GM19452 (cell line): ENCODE data around the gene AEBP1.

Source experiments
- ATAC-seq: cut with Tn5 transposase; IDR thresholded peaks from one replicate; pipeline ENCODE4 v1.9.1; 2021; ENCODE audit not compliant: unreplicated experiment

The AEBP1 gene

DNA sequence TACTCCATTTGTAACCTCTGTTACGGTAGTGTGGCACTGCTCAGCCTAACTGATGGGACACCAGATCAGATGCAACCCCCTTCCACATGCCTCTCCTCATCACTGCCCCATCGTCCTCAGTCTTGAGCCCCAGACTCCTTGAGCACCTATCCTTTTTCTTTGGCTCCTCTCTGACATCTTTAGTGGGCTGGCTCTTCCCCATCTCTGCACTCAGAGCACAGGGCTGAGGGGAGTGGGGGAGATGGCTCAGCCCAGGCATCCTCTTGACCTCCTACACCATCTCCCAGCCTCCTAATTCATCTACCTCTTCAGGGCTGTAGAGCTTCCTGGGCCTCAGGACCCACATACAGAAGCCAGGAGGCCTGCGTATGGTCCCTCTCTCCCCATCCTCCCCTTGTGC is 20.3 kb upstream of the AEBP1 start:
- ATAC-seq = no peak

DNA sequence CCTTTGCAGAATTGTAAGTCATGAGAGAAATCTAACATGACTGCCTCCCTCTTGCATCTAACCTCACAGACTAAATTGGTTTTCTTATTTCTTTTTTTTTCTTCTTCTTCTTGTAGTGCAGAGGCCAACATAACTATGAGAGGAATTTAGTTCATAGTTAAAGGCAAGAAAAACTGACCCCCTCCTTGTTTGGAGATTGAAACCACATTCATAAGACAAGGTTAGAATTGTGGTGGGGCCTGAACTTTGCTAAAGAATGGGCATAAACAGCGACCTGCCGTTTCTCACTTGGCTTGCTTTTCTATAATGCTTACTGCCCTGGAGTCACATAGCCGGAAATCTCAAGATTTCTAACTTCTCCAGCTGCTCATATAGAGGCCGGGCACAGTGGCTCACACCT is 19.4 kb upstream of the AEBP1 start:
- ATAC-seq = no peak

DNA sequence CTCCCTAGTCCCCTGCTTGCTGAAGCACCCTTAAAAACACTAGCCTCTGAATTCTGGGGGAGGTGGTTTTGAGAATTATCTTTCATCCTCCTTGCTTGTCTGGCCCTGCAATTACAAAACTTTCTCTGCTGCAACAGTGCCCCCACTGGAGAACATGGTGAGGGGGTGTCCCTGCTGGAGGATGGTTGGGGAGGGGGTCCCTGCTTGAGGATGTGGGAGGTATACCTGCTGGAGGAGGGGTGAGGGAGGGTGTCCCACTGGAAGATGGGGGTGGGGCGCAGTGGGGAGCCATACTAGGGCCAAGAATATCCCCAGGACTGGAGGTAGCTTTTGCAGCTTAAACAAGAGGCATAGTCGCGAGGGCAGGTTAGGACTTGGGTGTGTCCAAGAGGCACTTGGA is 18.6 kb upstream of the AEBP1 start:
- no peak for ATAC-seq

DNA sequence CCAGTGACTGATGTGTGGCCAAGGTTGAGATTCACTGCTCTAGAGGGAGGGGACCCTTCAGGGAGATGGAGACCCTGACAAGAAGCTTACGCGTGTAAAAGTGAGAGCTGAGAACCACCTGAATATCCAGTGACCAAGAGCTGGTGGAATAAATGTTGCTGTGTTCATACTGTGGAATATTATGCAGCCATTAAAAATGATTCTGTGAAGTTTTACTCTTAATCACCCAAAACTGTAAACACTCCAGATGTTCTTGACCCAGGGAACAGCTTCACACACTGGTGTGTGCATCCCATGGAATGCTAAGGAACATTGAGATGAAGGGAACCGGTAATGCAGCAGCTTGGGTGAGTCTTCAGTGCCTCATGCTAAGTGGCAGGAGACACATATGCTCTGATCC is 17.5 kb upstream of the AEBP1 start:
- ATAC-seq = no peak

DNA sequence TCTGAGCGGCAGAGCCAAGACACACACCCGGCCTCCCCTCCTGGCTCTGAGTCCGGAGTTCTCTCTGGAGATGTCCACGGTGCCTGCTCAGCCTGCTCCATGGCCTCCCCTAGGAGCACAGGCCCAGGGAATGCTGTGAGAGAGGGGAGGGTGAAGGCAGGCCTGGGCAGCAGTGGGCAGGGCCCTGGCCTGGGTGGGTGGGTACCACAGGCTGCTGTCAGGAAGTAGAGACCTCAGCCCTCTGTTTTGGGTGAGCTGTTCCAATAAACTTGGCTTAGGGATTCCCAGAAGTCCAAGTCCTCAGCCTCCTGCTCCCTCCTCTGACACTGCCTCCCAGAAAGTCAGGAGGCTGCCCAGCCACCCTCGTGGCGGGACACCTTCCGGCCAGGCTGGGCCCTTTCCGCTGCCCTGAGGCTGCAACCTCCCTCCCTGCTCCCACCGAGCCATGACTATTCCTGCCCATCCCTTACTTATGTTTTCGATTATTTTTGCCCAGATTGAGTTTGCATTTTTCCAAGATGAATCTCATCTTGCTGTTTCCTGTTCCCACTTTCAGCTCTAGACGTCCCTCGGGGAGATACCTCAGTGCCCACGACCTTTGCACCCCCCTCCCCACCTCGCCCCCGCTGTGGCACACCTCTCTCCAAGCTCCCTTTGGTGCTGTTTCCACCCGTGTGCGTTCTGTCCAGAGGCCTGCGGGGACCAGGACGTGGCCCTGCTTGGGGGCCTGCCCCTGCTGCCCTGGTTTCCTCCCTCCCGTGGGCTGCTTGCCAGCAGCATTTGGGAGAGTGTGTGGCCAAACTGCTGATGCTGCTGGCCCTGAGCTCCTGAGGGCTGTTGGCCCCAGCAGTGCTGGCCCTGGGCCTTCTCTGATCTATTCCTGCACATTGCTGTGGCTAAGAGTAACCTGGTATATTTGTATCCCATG is 16.0 kb upstream of the AEBP1 start:
- no peak for ATAC-seq

DNA sequence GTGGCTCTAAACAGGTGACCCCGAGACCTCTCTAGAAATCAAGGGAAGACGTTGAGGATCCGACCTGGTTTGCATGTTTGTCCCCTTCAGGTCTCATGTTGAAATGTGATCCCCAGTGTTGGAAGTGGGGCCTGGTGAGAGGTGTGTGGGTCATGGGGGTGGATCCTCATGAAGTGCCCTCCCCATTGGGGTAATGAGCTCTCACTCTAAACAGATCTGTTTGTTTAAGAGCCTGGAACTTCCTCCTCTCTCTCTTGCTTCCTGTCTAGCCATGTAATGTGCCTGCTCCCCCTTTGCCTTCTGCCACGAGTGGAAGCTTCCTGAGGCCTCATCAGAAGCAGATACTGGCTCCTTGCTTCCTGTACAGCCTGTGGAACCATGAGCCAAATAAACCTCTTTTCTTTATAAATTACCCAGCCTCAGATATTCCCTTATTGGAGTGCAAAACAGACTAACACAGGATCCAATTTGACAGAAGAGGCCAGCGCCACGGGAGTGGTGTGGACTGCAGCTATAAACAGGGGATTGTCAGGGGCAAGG is 11.0 kb upstream of the AEBP1 start:
- ATAC-seq = no peak

DNA sequence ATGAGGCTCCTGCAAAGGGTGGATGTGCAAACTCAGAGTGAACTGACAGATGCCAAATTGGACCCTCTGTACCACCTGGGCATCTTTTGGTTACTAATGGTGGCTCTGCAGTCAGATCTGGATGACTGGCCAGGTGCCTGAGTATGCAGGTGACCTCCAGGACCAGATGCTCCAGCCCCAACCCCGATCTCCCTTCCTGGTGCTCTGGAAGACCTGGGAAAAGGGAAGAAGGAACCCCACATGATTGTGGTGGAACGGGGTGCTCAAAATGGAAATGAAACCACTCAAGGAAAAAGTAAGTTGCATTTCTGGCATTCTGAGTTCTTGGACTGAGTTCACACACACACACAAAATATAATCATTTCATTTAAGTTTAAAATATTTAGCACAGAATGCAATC is 9.8 kb upstream of the AEBP1 start:
- ATAC-seq = no peak

DNA sequence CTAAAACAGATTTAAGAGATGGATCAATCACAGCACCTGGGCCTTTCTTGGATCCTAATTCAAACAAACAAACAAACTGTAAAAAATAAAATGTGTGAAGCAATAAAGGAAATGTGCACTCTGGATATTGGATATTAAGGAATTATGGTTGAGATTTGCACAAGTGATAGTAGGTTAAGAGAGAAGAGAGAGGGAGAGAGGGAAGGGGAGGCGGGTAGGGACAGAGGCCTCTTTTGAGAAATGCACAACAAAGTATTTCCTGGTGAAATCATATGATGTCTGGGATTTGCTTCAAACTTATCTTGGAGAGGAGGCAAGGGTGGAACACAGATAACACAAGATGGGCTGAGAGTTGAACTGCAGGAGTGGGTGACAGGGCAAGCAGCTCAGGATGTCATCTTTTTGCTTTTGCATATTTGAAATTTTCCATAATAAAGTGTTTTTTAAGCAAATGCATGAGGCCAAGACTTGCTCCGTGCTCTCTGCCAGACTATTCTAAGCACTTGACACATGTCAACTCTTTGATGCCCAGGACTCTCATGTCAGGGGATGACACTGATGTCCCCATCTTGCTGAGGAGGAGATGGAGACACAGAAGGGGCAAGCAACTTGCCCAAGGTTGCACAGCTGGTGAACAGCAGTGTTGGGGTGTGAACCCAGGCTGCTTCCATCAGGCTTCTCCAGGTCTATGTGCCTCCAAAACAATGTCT is 9.1 kb upstream of the AEBP1 start:
- no peak for ATAC-seq

DNA sequence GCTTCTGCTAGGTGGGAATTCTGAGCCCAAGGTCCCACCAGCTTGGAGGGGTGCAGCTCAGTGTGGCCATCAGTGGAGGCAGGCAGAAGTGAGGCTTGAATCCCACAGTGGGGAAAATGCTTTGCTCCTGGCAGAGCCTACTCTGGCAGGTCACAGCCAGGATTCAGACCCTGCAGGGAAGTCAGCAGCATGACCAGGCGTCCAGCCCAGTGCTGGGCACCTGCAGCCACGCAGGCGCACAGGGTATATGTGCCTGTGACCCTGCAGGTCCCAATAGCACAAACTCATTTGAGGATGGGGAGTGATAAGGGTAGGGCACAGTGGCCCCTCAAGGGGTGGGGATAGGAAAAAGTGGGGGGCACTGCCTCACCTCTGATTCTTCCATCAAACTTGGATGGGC is 8.4 kb upstream of the AEBP1 start:
- no peak for ATAC-seq

DNA sequence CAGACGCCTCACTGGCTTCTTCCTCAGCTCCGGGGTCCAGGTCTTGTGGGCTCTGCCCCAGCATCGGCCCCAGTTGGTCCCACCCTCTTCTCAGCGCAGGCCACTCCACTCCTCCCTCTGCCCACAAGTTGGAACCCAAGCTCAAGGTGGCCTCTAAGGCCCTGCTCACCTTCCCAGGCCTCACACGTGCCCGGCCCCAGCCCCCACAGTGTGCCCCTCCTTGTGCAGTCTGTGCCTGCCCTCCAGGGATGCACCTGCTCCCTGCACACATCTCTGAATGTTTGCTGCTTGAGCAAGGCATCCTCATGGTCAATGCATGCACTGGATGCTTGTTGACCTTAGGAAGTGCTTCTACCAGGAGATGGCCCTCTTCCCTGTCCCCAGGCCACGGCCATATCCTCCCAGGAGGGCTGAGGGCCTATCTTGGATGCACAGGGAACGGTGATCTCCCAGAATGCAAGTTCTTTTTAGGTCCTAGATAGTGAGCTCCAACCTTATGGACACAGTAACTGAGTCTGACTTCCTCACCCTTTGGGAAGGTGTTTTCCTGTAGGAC is 7.7 kb upstream of the AEBP1 start:
- ATAC-seq = no peak

DNA sequence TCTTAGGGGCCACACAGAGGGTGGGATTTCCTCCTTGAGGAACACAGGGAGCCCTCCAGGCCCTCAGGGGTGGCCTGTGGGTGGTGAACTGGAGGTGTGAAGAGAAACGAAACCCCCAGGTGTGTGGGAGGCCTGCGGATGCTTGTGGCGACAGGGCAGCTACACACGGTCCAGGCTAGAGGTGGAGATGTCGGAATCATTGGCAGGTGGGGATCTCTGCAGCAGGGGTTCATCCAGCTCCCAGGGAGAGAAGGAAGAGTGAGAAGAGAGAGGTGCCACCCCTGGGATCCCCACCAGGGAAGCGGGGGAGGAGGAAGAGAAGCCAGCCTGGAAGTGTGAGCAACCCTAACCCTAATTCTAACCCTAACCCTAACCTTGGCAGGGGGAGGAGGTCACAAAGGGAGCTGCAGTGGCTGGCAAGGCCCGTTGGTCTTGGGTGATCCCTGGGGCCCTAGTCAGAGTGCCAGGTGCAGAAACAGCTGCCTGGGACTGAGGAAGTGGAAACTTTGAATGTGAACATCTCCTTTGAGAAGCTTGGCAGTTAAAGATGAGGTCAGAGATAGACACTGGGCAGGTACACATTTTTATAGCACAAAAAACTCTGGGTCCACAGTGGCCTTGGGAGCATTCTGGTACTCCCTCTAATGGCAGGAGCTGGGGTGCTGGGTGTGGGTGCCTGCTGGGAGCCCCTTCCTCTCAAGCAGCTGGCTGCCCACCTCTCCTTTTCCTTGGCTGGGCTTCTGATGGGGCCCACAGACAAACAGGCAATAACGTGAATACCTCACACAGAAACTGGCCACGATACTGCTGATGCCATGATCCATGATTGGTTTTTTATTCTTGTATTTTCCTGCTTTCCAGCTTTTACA is 6.8 kb upstream of the AEBP1 start:
- peak; percentile 72 for ATAC-seq

DNA sequence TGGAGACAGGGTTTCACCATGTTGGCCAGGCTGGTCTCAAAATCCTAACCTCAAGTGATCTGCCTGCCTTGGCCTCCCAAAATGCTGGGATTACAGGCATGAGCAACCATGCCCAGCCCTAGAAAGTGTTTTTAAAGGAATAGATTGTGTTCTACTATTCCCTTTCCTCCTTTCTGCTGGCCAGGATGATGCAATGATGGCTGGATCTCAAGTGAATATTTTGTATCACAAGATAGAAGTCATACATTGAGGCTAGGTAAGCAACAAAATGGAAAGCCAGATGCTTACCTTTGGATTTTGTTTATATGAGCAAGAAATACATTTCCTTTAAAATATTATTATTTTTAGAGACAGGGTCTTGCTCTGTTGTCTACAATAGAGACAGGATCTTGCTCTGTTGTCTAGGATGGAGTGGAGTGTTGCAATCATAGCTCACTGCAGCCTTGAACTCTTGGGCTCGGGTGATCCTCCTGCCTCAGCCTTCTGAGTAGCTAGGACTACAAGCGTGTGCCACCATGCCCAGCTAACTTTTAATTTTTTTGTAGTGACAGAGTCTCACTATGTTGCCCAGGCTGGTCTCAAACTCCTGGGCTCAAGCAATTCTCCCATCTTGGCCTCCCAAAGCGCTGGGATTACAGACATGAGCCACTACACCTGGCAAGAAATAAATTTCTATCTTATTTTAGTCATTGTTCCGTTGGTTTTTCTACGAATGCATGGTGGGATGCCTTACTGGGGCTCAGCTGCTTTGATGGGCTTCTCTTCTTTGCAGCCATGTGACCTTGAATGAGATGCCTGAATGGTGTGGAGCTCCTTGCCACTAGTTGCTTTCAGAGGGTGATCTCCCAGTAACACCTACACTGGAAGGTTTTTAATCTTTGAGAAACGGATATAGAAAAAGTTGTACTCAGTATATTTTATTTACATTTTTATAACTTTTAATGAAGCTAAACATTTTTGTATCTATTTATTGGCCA is 5.8 kb upstream of the AEBP1 start:
- no peak for ATAC-seq

DNA sequence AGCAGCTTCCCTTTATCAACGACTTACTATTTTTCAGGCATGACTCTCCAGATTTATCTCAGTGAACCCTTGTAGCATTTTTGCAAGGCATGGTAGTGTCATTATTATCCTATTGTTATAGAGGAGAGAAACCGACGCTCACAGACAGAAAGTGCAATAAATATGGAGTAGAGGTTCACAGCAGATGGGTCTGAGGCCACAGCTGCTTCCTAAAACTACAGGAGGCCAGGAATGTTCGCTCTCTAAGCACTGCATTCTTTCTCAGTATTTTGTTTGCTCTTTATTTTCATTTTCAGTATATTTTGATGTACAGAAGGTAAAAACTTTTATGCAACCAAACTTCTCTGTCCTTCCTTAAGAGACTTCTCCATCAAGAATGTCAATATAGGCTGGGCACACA is 4.5 kb upstream of the AEBP1 start:
- no peak for ATAC-seq

DNA sequence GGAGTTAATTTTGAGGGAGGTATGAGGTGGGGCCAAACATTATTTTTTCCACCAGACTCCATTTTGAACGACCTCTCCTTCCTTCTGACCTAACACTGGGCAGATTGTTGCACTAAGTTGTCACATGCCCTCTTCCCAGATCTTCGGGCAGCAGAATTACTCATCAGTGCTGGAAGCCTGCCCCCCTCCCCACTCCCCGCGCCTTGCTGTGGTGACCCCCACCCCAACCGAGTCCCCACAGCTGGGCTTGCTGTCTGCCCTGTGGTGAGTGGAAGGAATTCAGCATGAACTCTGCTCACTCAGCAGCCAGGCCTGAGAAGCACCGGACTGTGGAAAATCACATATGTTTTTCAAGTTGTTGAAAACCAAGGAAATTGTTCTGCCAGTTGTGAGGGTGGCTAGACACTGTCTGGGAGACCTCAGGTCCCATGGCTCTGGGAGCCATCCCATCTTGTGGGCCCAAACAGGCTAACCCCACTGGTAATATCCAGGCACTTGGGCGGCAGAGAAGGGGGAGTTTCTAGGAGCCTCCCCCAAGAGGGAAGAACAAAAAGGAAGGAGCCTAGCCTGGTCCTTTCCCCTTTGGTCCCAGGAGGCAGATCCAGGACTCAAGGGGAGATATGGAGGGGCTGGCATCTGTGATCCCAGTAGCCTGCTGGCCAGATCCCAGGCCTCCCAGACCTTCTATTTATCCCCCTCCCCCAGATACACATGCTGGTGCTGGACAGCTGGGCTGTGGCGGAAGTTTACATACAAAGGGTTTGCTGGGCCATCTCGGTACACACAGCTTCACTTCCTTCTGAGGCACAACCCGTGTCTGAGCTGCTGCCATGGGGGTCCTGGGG is 3.5 kb upstream of the AEBP1 start:
- ATAC-seq = no peak

DNA sequence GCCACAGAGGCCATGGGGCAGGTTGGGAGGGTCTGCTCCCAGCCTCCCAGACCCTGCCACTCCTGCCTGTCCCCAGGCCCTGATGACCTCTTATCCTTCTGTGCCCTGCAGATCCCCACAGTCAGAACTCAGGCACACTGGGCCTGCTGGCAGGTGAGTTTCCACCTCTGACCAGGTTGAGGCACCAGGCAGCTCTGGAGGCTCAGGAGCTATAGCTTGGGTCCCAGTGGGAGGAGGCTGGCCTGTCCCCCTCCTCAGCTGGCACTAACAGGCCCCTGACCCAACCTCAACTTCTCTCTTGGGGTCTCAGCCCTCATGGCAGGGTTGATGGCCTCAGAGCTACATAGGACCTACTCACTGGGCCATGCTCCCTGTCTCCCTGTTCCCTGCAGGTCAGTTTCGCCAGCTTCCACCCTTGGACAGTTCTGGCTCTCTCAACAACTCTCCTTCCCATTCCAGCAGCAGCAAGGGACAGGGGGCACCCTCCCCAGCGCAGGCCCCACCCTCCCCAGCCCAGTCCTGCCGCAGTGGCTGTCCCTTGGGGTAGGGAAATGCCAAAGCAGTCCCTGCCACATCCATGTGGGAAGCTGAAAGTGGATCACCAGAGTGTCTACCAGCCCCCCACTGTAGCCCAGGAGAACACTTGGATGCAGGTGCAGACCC is 2.7 kb upstream of the AEBP1 start:
- ATAC-seq = no peak

DNA sequence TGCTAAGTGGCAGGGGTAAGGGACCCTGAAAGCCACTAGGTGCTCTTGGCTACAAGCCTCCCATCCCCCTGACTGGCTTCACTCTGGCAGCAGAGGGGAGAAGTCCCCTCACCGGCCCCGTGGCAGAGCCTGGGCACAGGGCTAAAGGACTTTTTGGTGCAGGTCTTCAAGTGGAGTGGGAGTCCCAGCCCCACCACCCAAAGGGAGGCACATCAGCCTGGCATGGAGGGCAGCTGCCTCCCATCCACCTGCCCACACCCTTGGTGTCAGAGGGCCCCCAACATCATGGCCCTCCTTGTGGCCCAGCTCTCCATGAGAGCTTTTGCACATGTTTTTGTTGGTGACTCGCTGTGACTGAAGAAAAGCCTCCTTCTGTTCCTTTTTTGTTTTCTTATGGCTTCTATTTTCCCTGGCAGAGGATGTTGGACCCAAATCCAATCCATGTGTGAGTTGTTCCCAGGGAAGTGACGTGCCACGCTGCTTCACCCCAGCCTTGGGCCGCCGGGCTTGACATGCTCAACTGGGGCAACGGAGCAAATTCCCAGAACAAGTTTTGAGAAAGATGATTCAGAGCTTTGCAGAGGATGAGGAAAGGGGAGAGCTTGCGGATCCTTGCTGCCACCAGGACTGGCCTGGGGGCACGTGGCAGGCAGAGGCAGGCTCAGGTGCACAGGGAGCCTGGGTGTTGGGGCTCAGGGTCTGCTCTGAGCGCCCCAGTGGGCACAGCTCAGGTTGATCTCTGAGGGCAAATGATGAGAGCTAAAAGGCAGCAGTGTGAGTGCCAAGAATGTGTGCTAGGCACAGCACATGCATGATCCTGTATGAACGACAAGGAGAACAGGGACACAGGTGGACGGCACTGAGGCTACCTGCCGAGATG is 1.9 kb upstream of the AEBP1 start:
- ATAC-seq = no peak

DNA sequence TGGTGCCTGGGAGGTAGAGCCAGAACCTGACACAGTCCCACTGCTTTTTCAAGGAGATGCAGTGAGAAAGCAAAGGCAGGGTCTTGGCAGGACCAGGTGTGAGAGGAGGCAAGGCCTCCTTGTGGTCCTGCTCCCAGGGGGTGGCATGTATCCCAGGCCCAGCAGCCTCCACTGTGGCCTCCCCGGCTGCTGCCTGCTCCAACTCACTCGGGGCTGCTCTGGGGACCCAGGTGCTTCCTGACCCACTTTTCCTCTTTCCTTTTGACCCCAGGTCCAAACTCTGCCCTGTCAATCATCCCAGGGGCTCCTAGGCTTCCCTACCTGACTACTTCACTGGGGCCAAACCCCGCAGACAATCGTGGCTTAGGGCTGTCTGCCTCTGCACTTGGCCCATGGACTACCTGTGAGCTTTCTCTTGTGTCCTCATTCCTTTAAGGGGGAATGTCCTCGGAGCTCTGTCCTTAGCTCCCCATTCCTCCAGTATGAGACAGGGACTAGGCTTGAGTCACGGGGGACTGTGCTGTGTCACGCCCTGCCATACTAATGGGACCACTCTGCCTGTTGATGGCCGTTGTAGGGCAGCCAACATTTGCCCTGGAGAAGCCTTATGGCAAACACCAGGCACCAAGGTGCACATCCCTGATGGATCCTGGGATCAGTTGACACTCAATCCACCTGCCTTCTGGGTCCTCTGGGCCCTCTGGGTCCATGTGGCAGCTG is 1.1 kb upstream of the AEBP1 start:
- no peak for ATAC-seq
